WTC11 (cell line): Measurements from ENCODE around the gene PEX19. TPM values are rescaled to one million over a fixed set of nuclear protein-coding genes. Genes with fewer than 3 reads are reported as not detected.
A peak's percentile ranks its signal among the peaks of the same experiment; 100 is the strongest.

Experiments used
- ATAC-seq: fragments of 200-7000 bp; cut with Tn5 transposase; 2 replicates; pipeline ENCODE4 v1.10.0; 2021; ENCODE audit warnings: mild to moderate bottlenecking, moderate library complexity
- CTCF ChIA-PET: fragments of 300-600 bp; sonication (Branson Sonifier 250); formaldehyde crosslinking; loops from one replicate; lab custom pipeline; 2021; ENCODE audit warnings: antibody characterized with exemption; lab: Charles Lee
- POLR2A ChIA-PET: fragments of 350-600 bp; sonication (Branson Sonifier 250); formaldehyde crosslinking; loops from one replicate; lab custom pipeline; 2021; ENCODE audit warnings: antibody characterized with exemption; lab: Charles Lee
- DNase-seq: peaks from one replicate; pipeline ENCODE4 v3.0.0; 2021; ENCODE audit warnings: low spot score
- H3K27ac Mint-ChIP-seq: 2 replicates; pipeline ENCODE4 v1.8.0; 2021; ENCODE audit warnings: mixed read lengths
- H3K27me3 Mint-ChIP-seq: 2 replicates; pipeline ENCODE4 v1.8.0; 2021; ENCODE audit warnings: low read depth, mild to moderate bottlenecking, moderate library complexity, mixed read lengths
- H3K36me3 Mint-ChIP-seq: 2 replicates; pipeline ENCODE4 v1.8.0; 2021; ENCODE audit warnings: mixed read lengths
- H3K4me1 Mint-ChIP-seq: 2 replicates; pipeline ENCODE4 v1.8.0; 2022; ENCODE audit warnings: mixed read lengths
- H3K4me3 Mint-ChIP-seq: 2 replicates; pipeline ENCODE4 v1.8.0; 2021; ENCODE audit warnings: mild to moderate bottlenecking, moderate library complexity, mixed read lengths
- H3K9me3 Mint-ChIP-seq: 2 replicates; pipeline ENCODE4 v1.8.0; 2021; ENCODE audit warnings: mixed read lengths
- AR ChIP-seq: fragments of 250-450 bp; sonication (Bioruptor Pico); IDR thresholded peaks from 2 replicates; pipeline ENCODE4 v1.9.0; 2021; ENCODE audit warnings: mild to moderate bottlenecking
- CREB1 ChIP-seq: sonication (generic); formaldehyde crosslinking; IDR thresholded peaks from 2 replicates; pipeline ENCODE4 v1.8.0; 2023; ENCODE audit warnings: mild to moderate bottlenecking, missing genetic modification reagents
- CREM ChIP-seq: sonication (generic); formaldehyde crosslinking; IDR thresholded peaks from 2 replicates; pipeline ENCODE4 v1.8.1; 2022; ENCODE audit warnings: mild to moderate bottlenecking, missing genetic modification reagents, moderate library complexity
- CTCF ChIP-seq: fragments of 200-600 bp; IDR thresholded peaks from 2 replicates; pipeline ENCODE4 v1.8.0; 2022; ENCODE audit warnings: antibody characterized with exemption
- GTF2I ChIP-seq: fragments of 250-450 bp; sonication (Bioruptor Pico); conservative IDR thresholded peaks from 2 replicates; pipeline ENCODE4 v1.4.0; 2021; ENCODE audit warnings: mild to moderate bottlenecking
- KAT7 ChIP-seq: sonication (generic); formaldehyde crosslinking; IDR thresholded peaks from 2 replicates; pipeline ENCODE4 v1.8.1; 2023; ENCODE audit warnings: missing genetic modification reagents, mild to moderate bottlenecking, borderline replicate concordance
- MAX ChIP-seq: sonication (generic); formaldehyde crosslinking; IDR thresholded peaks from 2 replicates; pipeline ENCODE4 v1.8.0; 2022; ENCODE audit warnings: mild to moderate bottlenecking, missing genetic modification reagents
- NFATC4 ChIP-seq: fragments of 250-450 bp; sonication (Bioruptor Pico); IDR thresholded peaks from 2 replicates; pipeline ENCODE4 v1.9.0; 2021; ENCODE audit warnings: mild to moderate bottlenecking
- NR1H2 ChIP-seq: sonication (generic); formaldehyde crosslinking; IDR thresholded peaks from 2 replicates; pipeline ENCODE4 v1.9.0; 2021; ENCODE audit warnings: mild to moderate bottlenecking, moderate library complexity, missing genetic modification reagents
- STAT6 ChIP-seq: sonication (generic); formaldehyde crosslinking; conservative IDR thresholded peaks from 2 replicates; pipeline ENCODE4 v1.8.1; 2023; ENCODE audit warnings: mild to moderate bottlenecking, low read depth, missing genetic modification reagents, moderate library complexity
- TEAD1 ChIP-seq: sonication (generic); formaldehyde crosslinking; IDR thresholded peaks from 2 replicates; pipeline ENCODE4 v1.8.0; 2022; ENCODE audit warnings: mild to moderate bottlenecking, missing genetic modification reagents
- TP53 ChIP-seq: sonication (generic); formaldehyde crosslinking; IDR thresholded peaks from 2 replicates; pipeline ENCODE4 v1.8.1; 2023; ENCODE audit warnings: mild to moderate bottlenecking, missing genetic modification reagents
- USF1 ChIP-seq: sonication (generic); formaldehyde crosslinking; IDR thresholded peaks from 2 replicates; pipeline ENCODE4 v1.8.0; 2022; ENCODE audit warnings: mild to moderate bottlenecking, missing genetic modification reagents
- ZNF263 ChIP-seq: sonication (generic); formaldehyde crosslinking; IDR thresholded peaks from 2 replicates; pipeline ENCODE4 v1.8.1; 2022; ENCODE audit warnings: low read depth, mild to moderate bottlenecking, moderate library complexity, missing genetic modification reagents
- ZNF281 ChIP-seq: sonication (generic); formaldehyde crosslinking; IDR thresholded peaks from 2 replicates; pipeline ENCODE4 v1.8.0; 2023; ENCODE audit warnings: mild to moderate bottlenecking, missing genetic modification reagents
- ZNF396 ChIP-seq: fragments of 250-450 bp; sonication (Bioruptor Pico); IDR thresholded peaks from 2 replicates; pipeline ENCODE4 v1.8.0; 2021; ENCODE audit warnings: mild to moderate bottlenecking, moderate library complexity, borderline replicate concordance
- total RNA-seq: library from RNA; stranded (reverse); gene quantifications from 3 replicates; pipeline ENCODE4 v1.2.3, GENCODE V29; 2021

PEX19 gene
- total RNA-seq, 1 experiment from 2014 or later: 85.2 TPM

- TF ChIP-seq AR (CRISPR knock-in tag) (no peak), TP53 (CRISPR knock-in tag) (no peak), STAT6 (CRISPR knock-in tag) (no peak), MAX (no peak), USF1 (CRISPR knock-in tag) (no peak), CREM (CRISPR knock-in tag) (no peak), ZNF396 (CRISPR knock-in tag) (no peak), GTF2I (no peak), KAT7 (CRISPR knock-in tag) (no peak)
- TF ChIP-seq, all 79 proteins: peak for 0
Observed at GRCh38 chr1:160255781-160256300, 29.1 kb downstream of the PEX19 start (continued).

- no peak overlapping the region for H3K4me3 Mint-ChIP-seq
- ATAC-seq (peak; percentile 99), DNase-seq (peak; percentile 63)
- TF ChIP-seq MAX: no peak
- no peak for TF ChIP-seq TEAD1
- no peak for TF ChIP-seq NFATC4 (CRISPR knock-in tag)
- TF ChIP-seq CTCF: peak; percentile 37; the same call in 1 of the 2 replicates
- TF ChIP-seq ZNF281 (CRISPR knock-in tag): no peak
- no peak for TF ChIP-seq CREB1 (CRISPR knock-in tag)
- TF ChIP-seq ZNF263 (CRISPR knock-in tag): no peak
- no peak for TF ChIP-seq NR1H2
- no peaks in the 10 kb centered on the region for H3K27me3 Mint-ChIP-seq
- CTCF ChIA-PET: interaction anchor here (0.6 to 3.1 kb wide), 74 partner anchors 11 to 295 kb away, joined by 3 to 109 read pairs (median 6); partner anchors contain the start of genes ATP1A2, CASQ1, COPA and DCAF8
- H3K36me3 Mint-ChIP-seq: peaks cover 6% of the 10 kb centered on the region
- peaks cover 6% of the 10 kb centered on the region for H3K4me1 Mint-ChIP-seq
- H3K9me3 Mint-ChIP-seq: no peaks in the 10 kb centered on the region
- peak overlapping the region; percentile 91 for H3K27ac Mint-ChIP-seq
- POLR2A ChIA-PET: interaction anchor here (0.8 to 1.5 kb wide), 7 partner anchors 9 to 154 kb away, joined by 3 to 6 read pairs (median 3); partner anchors contain the start of genes DCAF8 and IGSF8
Observed at GRCh38 chr1:160251687-160252526, 33.0 kb downstream of the PEX19 start.
